Skin of body (tissue), 1 donor: Measurements from ENCODE around the gene ATP10D. TPM values are rescaled to one million over a fixed set of nuclear protein-coding genes. Genes with fewer than 3 reads are reported as not detected.

Experiments
- total RNA-seq: library from RNA; depleted of rRNA; stranded (reverse); fragments of >200 nt; gene quantifications from one replicate; pipeline ENCODE4 v1.2.3, GENCODE V29; 2014

ATP10D gene
- total RNA-seq, 1 donor from 2014 or later: 32.4 TPM

Other genes with a start within 250 kb of the ATP10D start
- 13.8 TPM for gene COMMD8, start 21.6 kb upstream of the ATP10D start, total RNA-seq